H9 (cell line): Measurements from ENCODE around the gene GSTO2. TPM values are rescaled to one million over a fixed set of nuclear protein-coding genes. Genes with fewer than 3 reads are reported as not detected.
A peak's percentile ranks its signal among the peaks of the same experiment; 100 is the strongest.

Experiments used
- DNase-seq: peaks from one replicate; pipeline ENCODE4 v3.0.0-alpha.2; 2017
- H2AFZ ChIP-seq: one replicate; pipeline ENCODE4 v1.6.1; 2013; ENCODE audit warnings: mild to moderate bottlenecking, low read length, control low read depth, moderate library complexity
- H2AK5ac ChIP-seq: 2 replicates; pipeline ENCODE4 v1.6.1; 2013; ENCODE audit warnings: low read length, control low read depth, mixed read lengths; ENCODE audit not compliant: insufficient read length
- H2BK120ac ChIP-seq: one replicate; pipeline ENCODE4 v1.6.1; 2013; ENCODE audit warnings: low read depth, mild to moderate bottlenecking, low read length, control low read depth, inconsistent platforms; ENCODE audit not compliant: poor library complexity, severe bottlenecking
- H2BK12ac ChIP-seq: 2 replicates; pipeline ENCODE4 v1.6.1; 2013; ENCODE audit warnings: low read length, control low read depth, mixed read lengths, low read depth; ENCODE audit not compliant: insufficient read length
- H2BK15ac ChIP-seq: 2 replicates; pipeline ENCODE4 v1.6.1; 2013; ENCODE audit warnings: low read depth, low read length, control low read depth
- H2BK20ac ChIP-seq: one replicate; pipeline ENCODE4 v1.6.1; 2013; ENCODE audit warnings: low read depth, mild to moderate bottlenecking, low read length, control low read depth, inconsistent platforms; ENCODE audit not compliant: poor library complexity, severe bottlenecking
- H2BK5ac ChIP-seq: 2 replicates; pipeline ENCODE4 v1.6.1; 2013; ENCODE audit warnings: low read length, control low read depth, mixed read lengths; ENCODE audit not compliant: insufficient read length
- H3K14ac ChIP-seq: 2 replicates; pipeline ENCODE4 v1.6.1; 2013; ENCODE audit warnings: low read length, control low read depth; ENCODE audit not compliant: insufficient read depth
- H3K18ac ChIP-seq: 2 replicates; pipeline ENCODE4 v1.6.1; 2013; ENCODE audit warnings: low read depth, mild to moderate bottlenecking, mixed read lengths, low read length, control low read depth; ENCODE audit not compliant: insufficient read length
- H3K23ac ChIP-seq: 2 replicates; pipeline ENCODE4 v1.6.1; 2013; ENCODE audit warnings: low read length, control low read depth, mixed read lengths, low read depth; ENCODE audit not compliant: insufficient read length
- H3K23me2 ChIP-seq: 2 replicates; pipeline ENCODE4 v1.6.1; 2013; ENCODE audit warnings: low read depth, mild to moderate bottlenecking, mixed read lengths, low read length, control low read depth; ENCODE audit not compliant: insufficient read length, poor library complexity, severe bottlenecking
- H3K27ac ChIP-seq: 2 replicates; pipeline ENCODE4 v1.5.1; 2013; ENCODE audit warnings: low read length, control low read depth, mixed read lengths, low read depth; ENCODE audit not compliant: insufficient read length
- H3K27me3 ChIP-seq: 2 replicates; pipeline ENCODE4 v1.6.1; 2013; ENCODE audit warnings: low read length, control low read depth, inconsistent platforms; ENCODE audit not compliant: insufficient read depth
- H3K4ac ChIP-seq: 2 replicates; pipeline ENCODE4 v1.6.1; 2013; ENCODE audit warnings: low read depth, mild to moderate bottlenecking, control low read depth, inconsistent platforms, low read length, moderate library complexity
- H3K4me1 ChIP-seq: 2 replicates; pipeline ENCODE4 v1.6.1; 2013; ENCODE audit warnings: low read length, control low read depth, inconsistent platforms; ENCODE audit not compliant: insufficient read depth
- H3K4me2 ChIP-seq: 2 replicates; pipeline ENCODE4 v1.6.1; 2013; ENCODE audit warnings: low read length, control low read depth, mixed read lengths; ENCODE audit not compliant: insufficient read length, insufficient read depth
- H3K56ac ChIP-seq: 2 replicates; pipeline ENCODE4 v1.6.1; 2013; ENCODE audit warnings: low read depth, mild to moderate bottlenecking, mixed read lengths, low read length, control low read depth; ENCODE audit not compliant: insufficient read length
- H3K79me1 ChIP-seq: 2 replicates; pipeline ENCODE4 v1.6.1; 2013; ENCODE audit warnings: low read depth, mild to moderate bottlenecking, moderate library complexity, low read length, control low read depth, inconsistent platforms; ENCODE audit not compliant: insufficient read depth, poor library complexity, severe bottlenecking
- H3K79me2 ChIP-seq: 2 replicates; pipeline ENCODE4 v1.6.1; 2013; ENCODE audit warnings: low read length, control low read depth, inconsistent platforms; ENCODE audit not compliant: insufficient read depth
- H3K9ac ChIP-seq: 2 replicates; pipeline ENCODE4 v1.6.1; 2013; ENCODE audit warnings: low read length, control low read depth, mixed read lengths; ENCODE audit not compliant: insufficient read length; ENCODE audit errors: extremely low read depth
- H3K9me3 ChIP-seq: one replicate; pipeline ENCODE4 v1.6.1; 2013; ENCODE audit warnings: low read depth, low read length, inconsistent platforms; ENCODE audit not compliant: control insufficient read depth
- H3T11ph ChIP-seq: one replicate; pipeline ENCODE4 v1.6.1; 2013; ENCODE audit warnings: mild to moderate bottlenecking, low read length, control low read depth, inconsistent platforms
- H4K20me1 ChIP-seq: one replicate; pipeline ENCODE4 v1.6.1; 2013; ENCODE audit not compliant: control insufficient read depth, insufficient read length, insufficient read depth
- H4K5ac ChIP-seq: 2 replicates; pipeline ENCODE4 v1.6.1; 2013; ENCODE audit warnings: low read depth, mild to moderate bottlenecking, mixed read lengths, low read length, control low read depth; ENCODE audit not compliant: insufficient read length
- H4K8ac ChIP-seq: replicated peaks from 2 replicates; pipeline ENCODE4 v1.6.1; 2013; ENCODE audit warnings: low read length, control low read depth, mixed read lengths, low read depth; ENCODE audit not compliant: insufficient read length
- H4K91ac ChIP-seq: 2 replicates; pipeline ENCODE4 v1.6.1; 2013; ENCODE audit warnings: low read depth, mild to moderate bottlenecking, moderate library complexity, mixed read lengths, low read length, control low read depth; ENCODE audit not compliant: insufficient read length
- H3K27ac Mint-ChIP-seq, 3 experiments: 2 replicates in 2 of 3; 3 replicates in 1 of 3; pipeline ENCODE4 v1.8.0; 2020 to 2021; ENCODE audit warnings: mixed read lengths in 3 of 3, mild to moderate bottlenecking in 1 of 3, moderate library complexity in 1 of 3
- H3K27me3 Mint-ChIP-seq: 2 replicates; pipeline ENCODE4 v1.8.0; 2021; ENCODE audit warnings: low read depth, mild to moderate bottlenecking, moderate library complexity, mixed read lengths
- H3K36me3 Mint-ChIP-seq, 3 experiments: 2 replicates in 2 of 3; 3 replicates in 1 of 3; pipeline ENCODE4 v1.8.0; 2020 to 2021; ENCODE audit warnings: low read depth in 3 of 3, mixed read lengths in 3 of 3; ENCODE audit not compliant: insufficient read depth in 1 of 3
- H3K4me1 Mint-ChIP-seq, 2 experiments: 2 replicates each; pipeline ENCODE4 v1.8.0; 2020; ENCODE audit warnings: mixed read lengths in 2 of 2
- H3K4me3 Mint-ChIP-seq, 2 experiments: 2 replicates in 1 of 2; 3 replicates in 1 of 2; pipeline ENCODE4 v1.8.0; 2020 to 2021; ENCODE audit warnings: mild to moderate bottlenecking in 2 of 2, mixed read lengths in 2 of 2, moderate library complexity in 1 of 2
- H3K9me3 Mint-ChIP-seq, 2 experiments: 2 replicates in 1 of 2; 3 replicates in 1 of 2; pipeline ENCODE4 v1.8.0; 2020; ENCODE audit warnings: mild to moderate bottlenecking in 2 of 2, mixed read lengths in 2 of 2, moderate library complexity in 1 of 2
- WGBS: extraction: QIAGEN DNeasy Blood & Tissue Kit; methylation state at CpG from one replicate; pipeline ENCODE4 v1.1.7; 2013; ENCODE audit warnings: missing lambda C conversion rate, low lambda C conversion rate, mixed read lengths; ENCODE audit not compliant: insufficient read length; ENCODE audit errors: extremely low coverage; 5-methylcytosine and 5-hydroxymethylcytosine counted together
- total RNA-seq: library from RNA; stranded (reverse); gene quantifications from 2 replicates; pipeline ENCODE4 v1.2.1, GENCODE V29; 2021
- TF ChIP-seq, protein P1 (sequence below): fragments of 200-600 bp; sonication (generic); conservative IDR thresholded peaks from 3 replicates; pipeline ENCODE4 v1.8.0; 2021; ENCODE audit warnings: antibody characterized with exemption, mild to moderate bottlenecking

GSTO2 gene
- total RNA-seq, 1 experiment from 2014 or later, result 14.5 TPM

DNA sequence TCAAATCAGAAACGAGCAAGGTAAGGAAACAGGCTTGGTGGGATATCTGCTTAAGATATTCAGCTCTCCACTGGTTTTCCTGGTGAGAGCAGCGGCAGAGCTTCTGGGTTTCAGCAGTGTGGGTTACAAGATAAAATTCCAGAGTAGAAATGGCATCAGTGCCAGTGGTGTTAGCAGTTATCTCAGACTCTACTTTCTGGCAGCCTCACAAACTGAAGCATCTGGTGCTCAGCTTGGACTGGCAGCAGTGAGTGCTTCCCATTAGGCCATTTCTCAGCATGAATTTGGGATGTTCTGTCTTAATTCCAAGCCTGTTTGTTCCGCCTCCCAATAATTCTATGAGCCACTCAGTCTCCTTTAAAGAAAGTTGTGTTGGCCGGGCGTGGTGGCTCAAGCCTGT is 6.9 kb upstream of the GSTO2 start:
- Mint-ChIP-seq H3K4me1 (peaks cover 1 to 19% of the 10 kb centered on the region in 2 experiments; a peak in 3 of 4 replicates), H3K27ac (peak overlapping the region in 2 of 3 experiments; percentile 19 to 21; a peak in 2 of 7 replicates), H3K36me3 (peaks cover 8 to 78% (median 18%) of the 10 kb centered on the region in 3 experiments; a peak in 6 of 7 replicates), H3K9me3 (no peaks in the 10 kb centered on the region), H3K4me3 (no peak overlapping the region), H3K27me3 (no peaks in the 10 kb centered on the region)
- H3K27me3 ChIP-seq, result no peaks in the 10 kb centered on the region
- H3K4me2 ChIP-seq, result no peak overlapping the region
- no peak overlapping the region for H3K23ac ChIP-seq
- no peak overlapping the region for H4K5ac ChIP-seq
- no peak overlapping the region for H2BK15ac ChIP-seq
- no peak overlapping the region for H2AK5ac ChIP-seq
- no peak overlapping the region for H2AFZ ChIP-seq
- H3K23me2 ChIP-seq, result no peaks in the 10 kb centered on the region
- no peak overlapping the region for H2BK5ac ChIP-seq
- no peak overlapping the region for H4K8ac ChIP-seq
- no peaks in the 10 kb centered on the region for H3K79me1 ChIP-seq
- H3T11ph ChIP-seq, result no peak overlapping the region
- WGBS, result no CpG with 5 or more reads among the region's 5 CpGs
- TF ChIP-seq, protein P1, sequence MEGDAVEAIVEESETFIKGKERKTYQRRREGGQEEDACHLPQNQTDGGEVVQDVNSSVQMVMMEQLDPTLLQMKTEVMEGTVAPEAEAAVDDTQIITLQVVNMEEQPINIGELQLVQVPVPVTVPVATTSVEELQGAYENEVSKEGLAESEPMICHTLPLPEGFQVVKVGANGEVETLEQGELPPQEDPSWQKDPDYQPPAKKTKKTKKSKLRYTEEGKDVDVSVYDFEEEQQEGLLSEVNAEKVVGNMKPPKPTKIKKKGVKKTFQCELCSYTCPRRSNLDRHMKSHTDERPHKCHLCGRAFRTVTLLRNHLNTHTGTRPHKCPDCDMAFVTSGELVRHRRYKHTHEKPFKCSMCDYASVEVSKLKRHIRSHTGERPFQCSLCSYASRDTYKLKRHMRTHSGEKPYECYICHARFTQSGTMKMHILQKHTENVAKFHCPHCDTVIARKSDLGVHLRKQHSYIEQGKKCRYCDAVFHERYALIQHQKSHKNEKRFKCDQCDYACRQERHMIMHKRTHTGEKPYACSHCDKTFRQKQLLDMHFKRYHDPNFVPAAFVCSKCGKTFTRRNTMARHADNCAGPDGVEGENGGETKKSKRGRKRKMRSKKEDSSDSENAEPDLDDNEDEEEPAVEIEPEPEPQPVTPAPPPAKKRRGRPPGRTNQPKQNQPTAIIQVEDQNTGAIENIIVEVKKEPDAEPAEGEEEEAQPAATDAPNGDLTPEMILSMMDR, result no peak
- no peak for DNase-seq
- H3K79me2 ChIP-seq, result no peaks in the 10 kb centered on the region
- no peaks in the 10 kb centered on the region for H3K9me3 ChIP-seq
- no peak overlapping the region for H3K56ac ChIP-seq
- H3K27ac ChIP-seq, result no peak overlapping the region
- no peak overlapping the region for H3K14ac ChIP-seq
- H2BK20ac ChIP-seq, result no peak overlapping the region
- H3K4me1 ChIP-seq, result no peaks in the 10 kb centered on the region
- H3K4ac ChIP-seq, result no peak overlapping the region
- H2BK120ac ChIP-seq, result no peak overlapping the region
- no peak overlapping the region for H3K18ac ChIP-seq
- no peak overlapping the region for H2BK12ac ChIP-seq
- no peak overlapping the region for H3K9ac ChIP-seq
- no peaks in the 10 kb centered on the region for H4K20me1 ChIP-seq
- H4K91ac ChIP-seq, result no peak overlapping the region
